Activated naive CD4-positive, alpha-beta T cell treated with anti-CD3 and anti-CD28 coated beads, Interleukin-2, amount 50 U/mL, for 72 hours (primary cell): ENCODE results near the gene TCAF1. TPM values are rescaled to one million over a fixed set of nuclear protein-coding genes. Genes with fewer than 3 reads are reported as not detected.
A peak's percentile ranks its signal among the peaks of the same experiment; 100 is the strongest.
"Not testable (repeated sequence)": the region's sequence is repeated elsewhere in the genome, so short reads cannot be mapped to it uniquely, and the experiment has no call there.

Experiments
- ATAC-seq, 2 donors: fragments of 150-1000 bp; cut with Tn5 transposase; 2 replicates each; pipeline ENCODE4 v1.10.0; 2021; ENCODE audit warnings: mild to moderate bottlenecking in 2 of 2, moderate library complexity in 2 of 2
- DNase-seq, 2 donors: peaks; one replicate each; pipeline ENCODE4 v3.0.0; 2021 to 2022; ENCODE audit warnings: low spot score in 2 of 2
- H3K27ac Mint-ChIP-seq, 2 donors: one replicate each; pipeline ENCODE4 v1.8.0; 2022; ENCODE audit warnings: mild to moderate bottlenecking in 2 of 2, mixed read lengths in 2 of 2
- H3K36me3 Mint-ChIP-seq, 2 donors: one replicate each; pipeline ENCODE4 v1.8.0; 2022; ENCODE audit warnings: mixed read lengths in 2 of 2
- H3K9me3 Mint-ChIP-seq, 2 donors: one replicate each; pipeline ENCODE4 v1.8.0; 2022; ENCODE audit warnings: mixed read lengths in 2 of 2
- total RNA-seq, 2 donors: library from RNA; stranded (reverse); gene quantifications; one replicate each; pipeline ENCODE4 v1.2.3, GENCODE V29; 2022

TCAF1 gene
- total RNA-seq, 2 donors from 2014 or later: 19.9 to 23.0 TPM

GRCh38 chr7:143884241-143884968, 17.6 kb downstream of the TCAF1 start:
- DNase-seq: no peak
- no peak for ATAC-seq
- H3K27ac Mint-ChIP-seq: no peak overlapping the region
- peaks cover 7 to 9% of the 10 kb centered on the region in 2 donors for H3K9me3 Mint-ChIP-seq
- peaks cover 17 to 27% of the 10 kb centered on the region in 2 donors for H3K36me3 Mint-ChIP-seq

- ATAC-seq: peak in 1 of 2 donors; percentile 11
- peak in 1 of 2 donors; percentile 25 for DNase-seq
- H3K27ac Mint-ChIP-seq: no peak overlapping the region
- H3K36me3 Mint-ChIP-seq: peaks cover 6 to 15% of the 10 kb centered on the region in 2 donors
- H3K9me3 Mint-ChIP-seq: no peaks in the 10 kb centered on the region
Observed at GRCh38 chr7:143882604-143883078, 19.3 kb downstream of the TCAF1 start.

GRCh38 chr7:143882020-143882603, 19.9 kb downstream of the TCAF1 start:
- ATAC-seq: peak; percentile 16 to 28
- Mint-ChIP-seq H3K36me3 (peaks cover 6 to 14% of the 10 kb centered on the region in 2 donors), H3K9me3 (no peaks in the 10 kb centered on the region), H3K27ac (no peak overlapping the region)
- peak in 1 of 2 donors; percentile 39 for DNase-seq

GRCh38 chr7:143878884-143879283, 23.1 kb downstream of the TCAF1 start:
- no peak for ATAC-seq
- no peak overlapping the region for H3K27ac Mint-ChIP-seq
- H3K36me3 Mint-ChIP-seq: peaks cover 3% of the 10 kb centered on the region in 2 donors
- no peak for DNase-seq
- H3K9me3 Mint-ChIP-seq: no peaks in the 10 kb centered on the region

- DNase-seq (no peak), ATAC-seq (no peak)
- no peaks in the 10 kb centered on the region for H3K9me3 Mint-ChIP-seq
- H3K36me3 Mint-ChIP-seq: no peaks in the 10 kb centered on the region
- H3K27ac Mint-ChIP-seq: no peak overlapping the region
Observed at GRCh38 chr7:143877098-143877497, 24.9 kb downstream of the TCAF1 start.

GRCh38 chr7:143876218-143876617, 25.8 kb downstream of the TCAF1 start:
- ATAC-seq (no peak), DNase-seq (no peak)
- H3K9me3 Mint-ChIP-seq: no peaks in the 10 kb centered on the region
- H3K36me3 Mint-ChIP-seq: no peaks in the 10 kb centered on the region
- no peak overlapping the region for H3K27ac Mint-ChIP-seq

- not testable (repeated sequence) for H3K9me3 Mint-ChIP-seq, DNase-seq, H3K27ac Mint-ChIP-seq, H3K36me3 Mint-ChIP-seq
- peak in 1 of 2 donors; percentile 51 for ATAC-seq
Observed at GRCh38 chr7:143873242-143873641, 28.7 kb downstream of the TCAF1 start.

- not testable (repeated sequence) for DNase-seq, H3K9me3 Mint-ChIP-seq, H3K27ac Mint-ChIP-seq, ATAC-seq, H3K36me3 Mint-ChIP-seq
Observed at GRCh38 chr7:143871534-143871933, 30.4 kb downstream of the TCAF1 start.

GRCh38 chr7:143857994-143858393, 44.0 kb downstream of the TCAF1 start:
- H3K9me3 Mint-ChIP-seq, H3K36me3 Mint-ChIP-seq, DNase-seq, H3K27ac Mint-ChIP-seq, ATAC-seq: not testable (repeated sequence)

GRCh38 chr7:143855443-143855842, 46.5 kb downstream of the TCAF1 start:
- H3K36me3 Mint-ChIP-seq, ATAC-seq, DNase-seq, H3K27ac Mint-ChIP-seq, H3K9me3 Mint-ChIP-seq: not testable (repeated sequence)

- no peak for ATAC-seq
- H3K36me3 Mint-ChIP-seq: no peaks in the 10 kb centered on the region
Observed at GRCh38 chr7:143850682-143851081, 51.3 kb downstream of the TCAF1 start.

GRCh38 chr7:143849785-143850479, 52.0 kb downstream of the TCAF1 start:
- H3K27ac Mint-ChIP-seq: no peak overlapping the region
- no peak for ATAC-seq
- no peaks in the 10 kb centered on the region for H3K36me3 Mint-ChIP-seq
- H3K9me3 Mint-ChIP-seq: no peaks in the 10 kb centered on the region
- no peak for DNase-seq

More at GRCh38 chr7:143850682-143851081, 51.3 kb downstream of the TCAF1 start:
- no peak overlapping the region for H3K27ac Mint-ChIP-seq
- DNase-seq: no peak
- H3K9me3 Mint-ChIP-seq: no peaks in the 10 kb centered on the region

- no peaks in the 10 kb centered on the region for H3K9me3 Mint-ChIP-seq
- DNase-seq: no peak
- no peak for ATAC-seq
Observed at GRCh38 chr7:143848192-143848591, 53.8 kb downstream of the TCAF1 start.

GRCh38 chr7:143846692-143847091, 55.3 kb downstream of the TCAF1 start:
- no peak overlapping the region for H3K27ac Mint-ChIP-seq
- DNase-seq (no peak), ATAC-seq (no peak)
- peaks cover 0 to 5% of the 10 kb centered on the region in 2 donors for H3K36me3 Mint-ChIP-seq
- no peaks in the 10 kb centered on the region for H3K9me3 Mint-ChIP-seq

More at GRCh38 chr7:143848192-143848591, 53.8 kb downstream of the TCAF1 start:
- Mint-ChIP-seq H3K36me3 (peaks cover 0 to 5% of the 10 kb centered on the region in 2 donors), H3K27ac (no peak overlapping the region)

- not testable (repeated sequence) for H3K27ac Mint-ChIP-seq, H3K9me3 Mint-ChIP-seq, ATAC-seq, DNase-seq, H3K36me3 Mint-ChIP-seq
Observed at GRCh38 chr7:143841696-143842095, 60.3 kb downstream of the TCAF1 start.

- not testable (repeated sequence) for H3K36me3 Mint-ChIP-seq, H3K9me3 Mint-ChIP-seq, DNase-seq, H3K27ac Mint-ChIP-seq, ATAC-seq
Observed at GRCh38 chr7:143840062-143840461, 61.9 kb downstream of the TCAF1 start.

GRCh38 chr7:143837223-143837622, 64.8 kb downstream of the TCAF1 start:
- H3K36me3 Mint-ChIP-seq, H3K27ac Mint-ChIP-seq, H3K9me3 Mint-ChIP-seq: not testable (repeated sequence)
- DNase-seq (peak; percentile 94 to 99), ATAC-seq (peak; percentile 56 to 59)
